Liver (tissue), 3 donors: ENCODE data around the gene GPR25.

Experiments
- GABPA ChIP-seq, 2 donors: IDR thresholded peaks in 1 of 2; conservative IDR thresholded peaks in 1 of 2; 2 replicates each; pipeline ENCODE4 v1.6.1; 2016; ENCODE audit warnings: antibody characterized with exemption in 2 of 2, mild to moderate bottlenecking in 1 of 2, moderate library complexity in 1 of 2
- JUND ChIP-seq, 2 donors: IDR thresholded peaks; 2 replicates each; pipeline ENCODE4 v1.6.1; 2016; ENCODE audit warnings: antibody characterized with exemption in 2 of 2
- RAD21 ChIP-seq, 2 donors: IDR thresholded peaks; 2 replicates each; pipeline ENCODE4 v1.6.1; 2016; ENCODE audit warnings: antibody characterized with exemption in 2 of 2, mild to moderate bottlenecking in 2 of 2
- TAF1 ChIP-seq: conservative IDR thresholded peaks from 2 replicates; pipeline ENCODE4 v1.6.1; 2016; ENCODE audit warnings: antibody characterized with exemption, mild to moderate bottlenecking
- YY1 ChIP-seq: IDR thresholded peaks from 2 replicates; pipeline ENCODE4 v1.6.1; 2016; ENCODE audit warnings: antibody characterized with exemption, mild to moderate bottlenecking
- TF ChIP-seq, protein P1 (sequence below): fragments of 150-350 bp; IDR thresholded peaks from 2 replicates; pipeline ENCODE4 v1.5.1; 2017; ENCODE audit warnings: improper control_type of control experiment, low read depth, low read length; ENCODE audit not compliant: missing input control
- TF ChIP-seq, protein P2 (sequence below): IDR thresholded peaks from 2 replicates; pipeline ENCODE4 v1.6.1; 2016; ENCODE audit warnings: antibody characterized with exemption
- donor health status: healthy.
- donor health status: healthy.

DNA sequence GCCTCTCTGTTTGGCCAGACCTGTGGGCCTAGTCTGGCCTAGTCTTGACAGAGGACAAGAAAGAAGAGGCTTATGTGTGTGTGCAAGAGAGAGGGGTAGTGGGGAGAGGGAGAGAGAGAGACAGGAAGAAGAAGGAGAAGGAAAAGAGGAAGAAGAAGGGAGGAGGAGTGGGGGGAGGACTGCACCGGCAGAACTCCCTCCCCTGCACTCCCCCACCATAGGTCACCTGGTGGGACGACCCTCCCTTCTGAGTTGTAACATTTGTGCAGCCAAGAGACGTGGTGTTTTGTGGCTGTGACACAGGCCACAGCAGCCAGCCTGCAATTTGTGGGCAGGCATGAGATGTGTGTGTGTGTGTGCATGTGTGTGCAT, 26.2 kb downstream of the GPR25 start:
- TF ChIP-seq GABPA (IDR thresholded peaks at IDR 0.05 in 1 of 2, conservative IDR thresholded peaks at IDR 0.05 in 1 of 2) (no peak), RAD21 (IDR thresholded peaks at IDR 0.05) (no peak), JUND (IDR thresholded peaks at IDR 0.05) (no peak), YY1 (no peak), TAF1 (no peak)
- TF ChIP-seq, protein P1, sequence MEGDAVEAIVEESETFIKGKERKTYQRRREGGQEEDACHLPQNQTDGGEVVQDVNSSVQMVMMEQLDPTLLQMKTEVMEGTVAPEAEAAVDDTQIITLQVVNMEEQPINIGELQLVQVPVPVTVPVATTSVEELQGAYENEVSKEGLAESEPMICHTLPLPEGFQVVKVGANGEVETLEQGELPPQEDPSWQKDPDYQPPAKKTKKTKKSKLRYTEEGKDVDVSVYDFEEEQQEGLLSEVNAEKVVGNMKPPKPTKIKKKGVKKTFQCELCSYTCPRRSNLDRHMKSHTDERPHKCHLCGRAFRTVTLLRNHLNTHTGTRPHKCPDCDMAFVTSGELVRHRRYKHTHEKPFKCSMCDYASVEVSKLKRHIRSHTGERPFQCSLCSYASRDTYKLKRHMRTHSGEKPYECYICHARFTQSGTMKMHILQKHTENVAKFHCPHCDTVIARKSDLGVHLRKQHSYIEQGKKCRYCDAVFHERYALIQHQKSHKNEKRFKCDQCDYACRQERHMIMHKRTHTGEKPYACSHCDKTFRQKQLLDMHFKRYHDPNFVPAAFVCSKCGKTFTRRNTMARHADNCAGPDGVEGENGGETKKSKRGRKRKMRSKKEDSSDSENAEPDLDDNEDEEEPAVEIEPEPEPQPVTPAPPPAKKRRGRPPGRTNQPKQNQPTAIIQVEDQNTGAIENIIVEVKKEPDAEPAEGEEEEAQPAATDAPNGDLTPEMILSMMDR: no peak
- TF ChIP-seq, protein P2, sequence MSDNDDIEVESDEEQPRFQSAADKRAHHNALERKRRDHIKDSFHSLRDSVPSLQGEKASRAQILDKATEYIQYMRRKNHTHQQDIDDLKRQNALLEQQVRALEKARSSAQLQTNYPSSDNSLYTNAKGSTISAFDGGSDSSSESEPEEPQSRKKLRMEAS: no peak
